Osteocyte (in vitro differentiated cells): ENCODE measurements around the gene CFAP206. TPM values are rescaled to one million over a fixed set of nuclear protein-coding genes. Genes with fewer than 3 reads are reported as not detected.

Experiments used
- DNase-seq: peaks from one replicate; pipeline ENCODE4 v3.0.0; 2021; ENCODE audit warnings: mixed read lengths; ENCODE audit not compliant: unreplicated experiment; ENCODE audit errors: extremely low spot score
- H3K27ac Mint-ChIP-seq: one replicate; pipeline ENCODE4 v1.8.0; 2021; ENCODE audit warnings: mild to moderate bottlenecking, mixed read lengths; ENCODE audit not compliant: unreplicated experiment
- H3K27me3 Mint-ChIP-seq: one replicate; pipeline ENCODE4 v1.8.0; 2021; ENCODE audit warnings: mixed read lengths; ENCODE audit not compliant: unreplicated experiment
- H3K36me3 Mint-ChIP-seq: one replicate; pipeline ENCODE4 v1.8.0; 2021; ENCODE audit warnings: mixed read lengths; ENCODE audit not compliant: unreplicated experiment
- H3K4me1 Mint-ChIP-seq: one replicate; pipeline ENCODE4 v1.8.0; 2021; ENCODE audit warnings: mixed read lengths; ENCODE audit not compliant: unreplicated experiment
- H3K4me3 Mint-ChIP-seq: one replicate; pipeline ENCODE4 v1.8.0; 2021; ENCODE audit warnings: mild to moderate bottlenecking, moderate library complexity, mixed read lengths; ENCODE audit not compliant: unreplicated experiment
- H3K9me3 Mint-ChIP-seq: one replicate; pipeline ENCODE4 v1.8.0; 2021; ENCODE audit warnings: mixed read lengths; ENCODE audit not compliant: unreplicated experiment
- CTCF ChIP-seq: fragments of 200-600 bp; sonication (generic); IDR thresholded peaks from 2 replicates; pipeline ENCODE4 v1.5.0; 2021; ENCODE audit warnings: antibody characterized with exemption, mild to moderate bottlenecking, moderate library complexity
- total RNA-seq: library from RNA; stranded (reverse); gene quantifications from 2 replicates; pipeline ENCODE4 v1.2.1, GENCODE V29; 2021

The CFAP206 gene
- total RNA-seq, 1 donor from 2014 or later = 0.30 TPM

GRCh38 chr6:87396595-87397392 is 11.0 kb upstream of the CFAP206 start:
- H3K27ac Mint-ChIP-seq = no peak overlapping the region
- H3K27me3 Mint-ChIP-seq = peaks cover 9% of the 10 kb centered on the region
- DNase-seq = no peak
- no peaks in the 10 kb centered on the region for H3K36me3 Mint-ChIP-seq
- no peak for TF ChIP-seq CTCF
- H3K4me1 Mint-ChIP-seq = no peaks in the 10 kb centered on the region
- no peaks in the 10 kb centered on the region for H3K9me3 Mint-ChIP-seq
- no peak overlapping the region for H3K4me3 Mint-ChIP-seq

GRCh38 chr6:87397656-87398055 is 10.1 kb upstream of the CFAP206 start:
- no peak for TF ChIP-seq CTCF
- no peaks in the 10 kb centered on the region for H3K9me3 Mint-ChIP-seq
- H3K27me3 Mint-ChIP-seq = peaks cover 11% of the 10 kb centered on the region
- no peaks in the 10 kb centered on the region for H3K4me1 Mint-ChIP-seq
- no peak overlapping the region for H3K27ac Mint-ChIP-seq
- no peak overlapping the region for H3K4me3 Mint-ChIP-seq
- DNase-seq = no peak
- no peaks in the 10 kb centered on the region for H3K36me3 Mint-ChIP-seq

- H3K36me3 Mint-ChIP-seq = no peaks in the 10 kb centered on the region
Measured at GRCh38 chr6:87401832-87402231, 5.9 kb upstream of the CFAP206 start.

GRCh38 chr6:87407561-87407900 is 241 bp upstream of the CFAP206 start:
- H3K36me3 Mint-ChIP-seq = no peaks in the 10 kb centered on the region

More at GRCh38 chr6:87401832-87402231, 5.9 kb upstream of the CFAP206 start:
- Mint-ChIP-seq H3K9me3 (no peaks in the 10 kb centered on the region), H3K4me3 (no peak overlapping the region), H3K27me3 (peaks cover 30% of the 10 kb centered on the region), H3K27ac (no peak overlapping the region), H3K4me1 (no peaks in the 10 kb centered on the region)
- TF ChIP-seq CTCF = no peak
- DNase-seq = no peak

More at GRCh38 chr6:87407561-87407900, 241 bp upstream of the CFAP206 start:
- H3K27me3 Mint-ChIP-seq = peaks cover 40% of the 10 kb centered on the region
- H3K9me3 Mint-ChIP-seq = no peaks in the 10 kb centered on the region
- TF ChIP-seq CTCF = no peak
- DNase-seq = no peak
- peak overlapping the region; percentile 56 for H3K27ac Mint-ChIP-seq
- H3K4me1 Mint-ChIP-seq = no peaks in the 10 kb centered on the region
- peak overlapping the region; percentile 86 for H3K4me3 Mint-ChIP-seq
